Brain microvascular endothelial cell (primary cell): ENCODE data around the gene TAX1BP1.

Experiments used
- DNase-seq: peaks from one replicate; pipeline ENCODE4 v3.0.0-alpha.2; 2020
- H3K27ac ChIP-seq: fragments of 250-450 bp; sonication (Bioruptor Pico); 2 replicates; pipeline ENCODE4 v1.5.1; 2020; ENCODE audit warnings: mild to moderate bottlenecking, moderate library complexity
- H3K27me3 ChIP-seq: fragments of 250-450 bp; sonication (Bioruptor Pico); replicated peaks from 2 replicates; pipeline ENCODE4 v1.5.1; 2020; ENCODE audit warnings: mild to moderate bottlenecking
- H3K36me3 ChIP-seq: fragments of 250-450 bp; sonication (Bioruptor Pico); replicated peaks from 2 replicates; pipeline ENCODE4 v1.5.1; 2020; ENCODE audit warnings: mild to moderate bottlenecking
- H3K4me3 ChIP-seq: 2 replicates; pipeline ENCODE4 v1.5.1; 2011; ENCODE audit warnings: low read depth, mild to moderate bottlenecking, control low read depth, low read length, moderate library complexity
- CTCF ChIP-seq: IDR thresholded peaks from 2 replicates; pipeline ENCODE4 v1.5.1; 2011; ENCODE audit warnings: low read depth, mild to moderate bottlenecking, moderate library complexity, low read length, control low read depth, inconsistent platforms; ENCODE audit errors: missing control alignments
- in situ Hi-C: cut with HindIII; loops from 2 replicates; pipeline ENCODE4 v1.10.0; 2017; ENCODE audit warnings: low sequenced_read_pairs, low pct_ligation_motif_present

TAX1BP1 gene

GRCh38 chr7:27782849-27783248 lies 42.9 kb downstream of the TAX1BP1 start:
- Histone ChIP-seq H3K36me3 (peaks cover 13% of the 10 kb centered on the region), H3K27ac (no peak overlapping the region), H3K4me3 (no peak overlapping the region), H3K27me3 (no peaks in the 10 kb centered on the region)
- no peak for DNase-seq
- in situ Hi-C loops = no loop called here
- TF ChIP-seq CTCF = no peak

DNA sequence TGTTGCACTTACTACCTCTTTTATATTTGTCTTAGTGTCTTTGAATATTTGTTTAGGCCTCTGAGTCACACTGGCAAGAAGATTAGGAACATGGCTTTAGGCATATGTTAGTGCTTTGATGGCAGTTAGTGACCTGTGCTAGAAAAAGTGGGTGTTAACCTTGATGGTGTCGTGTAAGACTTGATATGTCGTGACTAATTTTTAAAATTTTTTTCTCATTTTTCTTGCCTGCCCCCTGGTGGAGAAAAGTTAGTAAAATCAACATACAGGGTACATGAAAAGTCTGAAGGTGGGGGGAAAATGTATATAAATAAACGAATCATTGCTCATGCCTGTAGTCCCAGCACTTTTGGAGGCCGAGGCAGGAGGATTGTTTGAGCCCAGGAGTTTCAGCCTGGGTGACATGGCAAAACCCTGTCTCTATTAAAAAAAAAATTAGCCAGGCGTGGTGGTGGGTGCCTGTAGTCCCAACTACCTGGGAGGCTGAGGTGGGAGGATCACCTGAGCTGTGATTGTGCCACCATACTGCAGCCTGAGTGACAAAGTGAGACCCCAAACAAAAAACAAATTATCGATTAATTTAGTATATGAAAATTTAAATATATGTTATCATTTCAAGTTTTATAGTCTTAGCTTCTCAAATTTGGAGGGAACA lies 44.6 kb downstream of the TAX1BP1 start:
- peak; percentile 54 for TF ChIP-seq CTCF
- Histone ChIP-seq H3K27me3 (no peaks in the 10 kb centered on the region), H3K36me3 (peaks cover 16% of the 10 kb centered on the region), H3K27ac (no peak overlapping the region), H3K4me3 (no peak overlapping the region)
- peak; percentile 81 for DNase-seq
- in situ Hi-C loops = no loop called here

GRCh38 chr7:27788437-27788836 lies 48.5 kb downstream of the TAX1BP1 start:
- H3K27ac ChIP-seq = no peak overlapping the region
- no peak overlapping the region for H3K4me3 ChIP-seq
- H3K36me3 ChIP-seq = peaks cover 23% of the 10 kb centered on the region
- no peak for DNase-seq
- in situ Hi-C loops = no loop called here
- H3K27me3 ChIP-seq = no peaks in the 10 kb centered on the region
- no peak for TF ChIP-seq CTCF

GRCh38 chr7:27793780-27794179 lies 53.8 kb downstream of the TAX1BP1 start:
- Histone ChIP-seq H3K36me3 (peaks cover 17% of the 10 kb centered on the region), H3K27ac (no peak overlapping the region), H3K4me3 (no peak overlapping the region), H3K27me3 (no peaks in the 10 kb centered on the region)
- DNase-seq = no peak
- TF ChIP-seq CTCF = no peak
- in situ Hi-C loops = no loop called here

GRCh38 chr7:27795977-27796376 lies 56.0 kb downstream of the TAX1BP1 start:
- no peak overlapping the region for H3K27ac ChIP-seq
- H3K27me3 ChIP-seq = no peaks in the 10 kb centered on the region
- H3K4me3 ChIP-seq = no peak overlapping the region
- H3K36me3 ChIP-seq = peaks cover 17% of the 10 kb centered on the region
- no peak for TF ChIP-seq CTCF
- in situ Hi-C loops = no loop called here
- DNase-seq = no peak

DNA sequence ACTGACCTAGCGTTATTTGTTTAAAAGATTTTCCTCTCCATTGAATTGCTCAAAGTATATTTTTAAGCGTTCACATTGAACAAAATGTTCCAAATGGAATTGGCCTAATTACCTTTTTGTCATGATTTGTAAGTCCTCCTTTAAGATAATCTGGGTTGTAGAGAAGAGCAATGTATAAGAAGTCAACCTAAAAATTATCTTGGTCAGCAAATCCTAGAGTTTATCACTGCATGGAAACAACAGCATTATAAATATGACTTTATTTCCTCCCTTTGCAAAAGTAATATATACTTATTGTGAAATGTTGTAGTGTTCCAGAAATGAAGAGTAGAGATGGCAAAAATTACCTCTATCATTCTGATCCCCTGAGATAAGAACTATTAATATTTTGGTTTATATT lies 59.2 kb downstream of the TAX1BP1 start:
- no peak for DNase-seq
- no peak overlapping the region for H3K4me3 ChIP-seq
- no peak for TF ChIP-seq CTCF
- H3K27ac ChIP-seq = no peak overlapping the region
- in situ Hi-C loops = no loop called here
- H3K36me3 ChIP-seq = peaks cover 9% of the 10 kb centered on the region
- H3K27me3 ChIP-seq = no peaks in the 10 kb centered on the region
